Activated CD8-positive, alpha-beta T cell treated with anti-CD3 and anti-CD28 coated beads for 36 hours (primary cell): ENCODE data around the gene RPP40. TPM values are rescaled to one million over a fixed set of nuclear protein-coding genes. Genes with fewer than 3 reads are reported as not detected.

Experiments
- ATAC-seq: fragments of 200-7000 bp; cut with Tn5 transposase; one replicate; pipeline ENCODE4 v1.10.0; 2021; ENCODE audit warnings: mild to moderate bottlenecking, moderate library complexity
- CTCF ChIA-PET: fragments of 350-600 bp; sonication (Branson Sonifier 250); formaldehyde crosslinking; loops from one replicate; lab custom pipeline; 2021; ENCODE audit warnings: antibody characterized with exemption; lab: Charles Lee
- POLR2A ChIA-PET: fragments of 350-600 bp; sonication (Branson Sonifier 250); formaldehyde crosslinking; loops from one replicate; lab custom pipeline; 2021; ENCODE audit warnings: antibody characterized with exemption; lab: Charles Lee
- DNase-seq: peaks from one replicate; pipeline ENCODE4 v3.0.0-alpha.2; 2020
- H3K27ac Mint-ChIP-seq: one replicate; pipeline ENCODE4 v1.8.0; 2021; ENCODE audit warnings: mild to moderate bottlenecking, mixed read lengths
- H3K27me3 Mint-ChIP-seq: one replicate; pipeline ENCODE4 v1.8.0; 2021; ENCODE audit warnings: mixed read lengths
- H3K36me3 Mint-ChIP-seq: one replicate; pipeline ENCODE4 v1.8.0; 2021; ENCODE audit warnings: low read depth, mixed read lengths
- H3K4me1 Mint-ChIP-seq: one replicate; pipeline ENCODE4 v1.8.0; 2021; ENCODE audit warnings: low read depth, mixed read lengths
- H3K4me3 Mint-ChIP-seq: one replicate; pipeline ENCODE4 v1.8.0; 2021; ENCODE audit warnings: mild to moderate bottlenecking, moderate library complexity, mixed read lengths
- H3K9me3 Mint-ChIP-seq: one replicate; pipeline ENCODE4 v1.8.0; 2021; ENCODE audit warnings: mixed read lengths
- intact Hi-C: fragments of 100-400 bp; cut with micrococcal nuclease; formaldehyde crosslinking; loops from one replicate; pipeline ENCODE4 v1.10.0; 2022
- total RNA-seq, 2 experiments: library from RNA; stranded (reverse); gene quantifications; one replicate each; pipeline ENCODE4 v1.2.3, GENCODE V29; 2021
- TF ChIP-seq, protein P1 (sequence below): fragments of 200-600 bp; IDR thresholded peaks from one replicate; pipeline ENCODE4 v1.8.0; 2022; ENCODE audit warnings: antibody characterized with exemption, mild to moderate bottlenecking

RPP40 gene
- total RNA-seq, 2 experiments from 2014 or later, result 9.5 to 11.1 TPM

DNA sequence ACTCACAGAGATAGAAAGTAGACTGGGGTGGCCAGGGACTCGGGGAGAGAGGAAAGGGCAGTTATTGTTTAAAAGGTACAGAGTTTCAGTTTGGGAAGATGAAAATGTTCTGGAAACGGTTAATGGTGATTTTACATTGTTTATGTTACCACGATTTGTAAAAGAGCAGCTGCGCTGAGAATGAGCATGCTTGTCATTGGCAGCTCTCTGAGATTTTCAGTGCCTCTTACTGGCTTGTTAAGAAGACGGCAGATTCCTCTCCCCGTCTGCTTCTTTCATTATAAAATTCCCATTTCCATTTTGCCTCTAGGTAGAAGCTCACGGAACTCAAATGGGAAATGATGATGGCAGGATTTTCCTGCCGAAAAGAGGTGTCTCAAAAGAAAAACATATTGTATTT, 41.6 kb upstream of the RPP40 start:
- Mint-ChIP-seq H3K4me1 (no peaks in the 10 kb centered on the region), H3K27me3 (no peaks in the 10 kb centered on the region), H3K9me3 (no peaks in the 10 kb centered on the region), H3K4me3 (no peak overlapping the region), H3K27ac (no peak overlapping the region), H3K36me3 (peaks cover 7% of the 10 kb centered on the region)
- ATAC-seq (no peak), DNase-seq (no peak)
- POLR2A ChIA-PET, result no interaction called here
- TF ChIP-seq, protein P1, sequence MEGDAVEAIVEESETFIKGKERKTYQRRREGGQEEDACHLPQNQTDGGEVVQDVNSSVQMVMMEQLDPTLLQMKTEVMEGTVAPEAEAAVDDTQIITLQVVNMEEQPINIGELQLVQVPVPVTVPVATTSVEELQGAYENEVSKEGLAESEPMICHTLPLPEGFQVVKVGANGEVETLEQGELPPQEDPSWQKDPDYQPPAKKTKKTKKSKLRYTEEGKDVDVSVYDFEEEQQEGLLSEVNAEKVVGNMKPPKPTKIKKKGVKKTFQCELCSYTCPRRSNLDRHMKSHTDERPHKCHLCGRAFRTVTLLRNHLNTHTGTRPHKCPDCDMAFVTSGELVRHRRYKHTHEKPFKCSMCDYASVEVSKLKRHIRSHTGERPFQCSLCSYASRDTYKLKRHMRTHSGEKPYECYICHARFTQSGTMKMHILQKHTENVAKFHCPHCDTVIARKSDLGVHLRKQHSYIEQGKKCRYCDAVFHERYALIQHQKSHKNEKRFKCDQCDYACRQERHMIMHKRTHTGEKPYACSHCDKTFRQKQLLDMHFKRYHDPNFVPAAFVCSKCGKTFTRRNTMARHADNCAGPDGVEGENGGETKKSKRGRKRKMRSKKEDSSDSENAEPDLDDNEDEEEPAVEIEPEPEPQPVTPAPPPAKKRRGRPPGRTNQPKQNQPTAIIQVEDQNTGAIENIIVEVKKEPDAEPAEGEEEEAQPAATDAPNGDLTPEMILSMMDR, result no peak
- intact Hi-C loops, result no loop called here
- CTCF ChIA-PET, result no interaction called here

DNA sequence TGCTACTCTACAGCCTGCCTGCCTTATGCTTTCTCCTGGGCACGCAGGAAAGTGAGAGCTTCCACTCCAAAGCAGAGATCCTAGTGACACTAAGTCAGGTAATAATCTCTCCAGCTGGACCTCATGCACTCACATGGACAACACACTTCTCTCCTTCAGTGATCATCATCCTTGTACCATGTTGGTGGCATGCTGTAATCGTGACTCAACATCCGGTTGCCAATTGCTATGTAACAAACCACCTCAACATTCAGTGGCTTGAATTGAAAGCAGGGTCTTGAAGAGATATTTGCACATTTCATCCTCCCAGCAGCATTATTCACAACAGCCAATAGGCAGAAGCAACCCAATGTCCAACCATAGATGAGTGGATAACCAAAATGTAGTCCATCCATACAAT, 41.0 kb upstream of the RPP40 start:
- no peaks in the 10 kb centered on the region for H3K4me1 Mint-ChIP-seq
- no peak overlapping the region for H3K27ac Mint-ChIP-seq
- ATAC-seq (no peak), DNase-seq (no peak)
- TF ChIP-seq, protein P1, result no peak
- H3K27me3 Mint-ChIP-seq, result no peaks in the 10 kb centered on the region
- ChIA-PET POLR2A (no interaction called here), CTCF (no interaction called here)
- H3K4me3 Mint-ChIP-seq, result no peak overlapping the region
- intact Hi-C loops, result no loop called here
- peaks cover 7% of the 10 kb centered on the region for H3K36me3 Mint-ChIP-seq
- H3K9me3 Mint-ChIP-seq, result no peaks in the 10 kb centered on the region

DNA sequence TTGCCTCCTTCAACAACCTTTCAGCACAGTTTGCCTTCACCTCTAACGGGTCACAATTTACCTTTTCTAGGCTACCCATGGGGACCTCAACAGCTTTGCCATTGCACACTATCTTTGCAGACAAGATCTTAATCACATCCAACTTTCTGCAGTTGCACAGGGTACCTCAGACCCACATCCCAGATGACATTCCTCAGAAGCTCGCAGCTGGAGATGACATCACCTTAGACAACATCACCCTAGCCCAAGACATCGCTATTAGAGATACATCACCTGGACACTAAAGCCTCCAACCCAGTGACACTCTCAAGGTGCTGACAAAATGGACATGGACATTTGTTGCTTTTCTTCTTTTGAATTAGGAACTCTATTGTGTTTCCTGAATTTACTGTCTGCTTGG, 38.6 kb upstream of the RPP40 start:
- POLR2A ChIA-PET, result no interaction called here
- Mint-ChIP-seq H3K4me3 (no peak overlapping the region), H3K27ac (no peak overlapping the region), H3K9me3 (no peaks in the 10 kb centered on the region), H3K36me3 (peaks cover 7% of the 10 kb centered on the region), H3K4me1 (no peaks in the 10 kb centered on the region), H3K27me3 (no peaks in the 10 kb centered on the region)
- intact Hi-C loops, result no loop called here
- CTCF ChIA-PET, result no interaction called here
- no peak for DNase-seq
- ATAC-seq, result no peak
- TF ChIP-seq, protein P1, result no peak

DNA sequence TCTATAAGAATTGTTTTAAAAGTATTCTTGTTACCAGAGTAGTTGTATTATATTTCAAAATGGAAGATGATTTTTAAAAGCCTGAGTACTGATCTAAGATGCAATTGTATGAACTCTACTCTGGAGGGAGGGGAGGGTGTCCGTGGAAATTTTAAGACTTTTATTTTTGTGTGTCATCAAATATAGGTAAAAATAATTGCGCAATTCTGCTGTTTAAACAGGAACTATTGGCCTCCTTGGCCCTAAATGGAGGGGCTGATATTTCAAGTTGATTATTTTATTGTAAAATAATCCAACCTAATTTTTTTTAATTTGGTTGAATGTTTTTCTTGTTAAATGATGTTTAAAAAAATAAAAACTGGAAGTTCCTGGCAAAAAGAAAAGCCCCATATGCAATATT, 38.1 kb upstream of the RPP40 start:
- no peak overlapping the region for H3K27ac Mint-ChIP-seq
- CTCF ChIA-PET, result no interaction called here
- no peak for ATAC-seq

DNA sequence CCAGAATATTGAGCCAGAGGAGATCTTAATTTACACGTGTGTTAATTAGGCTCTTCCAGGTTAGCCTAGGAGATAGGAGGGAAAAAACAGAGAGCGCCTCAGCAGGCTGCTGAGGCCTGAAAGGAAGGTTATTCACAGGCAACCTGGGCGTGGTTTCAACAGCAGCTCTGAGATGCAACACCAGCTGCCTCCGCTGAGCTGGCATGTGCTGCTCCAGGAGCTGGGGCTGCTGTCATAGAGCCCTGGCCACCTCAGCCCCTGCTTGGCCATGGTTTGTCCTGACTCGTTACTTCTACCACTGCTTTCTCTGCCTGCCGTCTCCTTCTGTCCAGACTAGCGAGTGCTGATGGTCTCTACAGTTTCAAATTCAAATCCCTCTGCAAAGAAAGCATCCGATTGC, 32.4 kb upstream of the RPP40 start:
- no peak overlapping the region for H3K4me3 Mint-ChIP-seq
- H3K9me3 Mint-ChIP-seq, result no peaks in the 10 kb centered on the region
- intact Hi-C loops, result no loop called here
- CTCF ChIA-PET, result interaction anchor here (1.0 kb wide), 1 partner anchor 50 kb away, joined by 3 read pairs; no protein-coding TSS in a partner anchor
- ATAC-seq (no peak), DNase-seq (no peak)
- no peaks in the 10 kb centered on the region for H3K27me3 Mint-ChIP-seq
- POLR2A ChIA-PET, result no interaction called here
- no peaks in the 10 kb centered on the region for H3K36me3 Mint-ChIP-seq
- H3K27ac Mint-ChIP-seq, result no peak overlapping the region
- TF ChIP-seq, protein P1, result no peak
- no peaks in the 10 kb centered on the region for H3K4me1 Mint-ChIP-seq

More for the DNA sequence above, 38.1 kb upstream of the RPP40 start:
- DNase-seq, result no peak
- no peaks in the 10 kb centered on the region for H3K9me3 Mint-ChIP-seq
- no peaks in the 10 kb centered on the region for H3K27me3 Mint-ChIP-seq
- intact Hi-C loops, result no loop called here
- peaks cover 7% of the 10 kb centered on the region for H3K36me3 Mint-ChIP-seq
- TF ChIP-seq, protein P1, result no peak
- no peaks in the 10 kb centered on the region for H3K4me1 Mint-ChIP-seq
- H3K4me3 Mint-ChIP-seq, result no peak overlapping the region
- POLR2A ChIA-PET, result no interaction called here
